Calu3 (cell line): ENCODE data around the gene MYH9. TPM values are rescaled to one million over a fixed set of nuclear protein-coding genes. Genes with fewer than 3 reads are reported as not detected.

Experiments
- BruUV-seq: library from RNA; stranded (reverse); fragments of 400-500 nt; replicated peaks from 2 replicates; lab custom pipeline; 2021; lab: Mats Ljungman, UMichigan
- CTCF ChIA-PET: fragments of 300-600 bp; sonication (Branson Sonifier 250); formaldehyde crosslinking; loops from one replicate; lab custom pipeline; 2022; ENCODE audit warnings: antibody characterized with exemption; lab: Charles Lee
- DNase-seq: peaks from one replicate; pipeline ENCODE4 v3.0.0; 2022
- H3K27ac Mint-ChIP-seq: one replicate; pipeline ENCODE4 v1.8.0; 2022; ENCODE audit warnings: mixed read lengths; ENCODE audit not compliant: unreplicated experiment
- H3K27me3 Mint-ChIP-seq: one replicate; pipeline ENCODE4 v1.8.0; 2022; ENCODE audit warnings: mixed read lengths; ENCODE audit not compliant: unreplicated experiment
- H3K36me3 Mint-ChIP-seq: one replicate; pipeline ENCODE4 v1.8.0; 2022; ENCODE audit warnings: mild to moderate bottlenecking, moderate library complexity, mixed read lengths; ENCODE audit not compliant: insufficient read depth, unreplicated experiment
- H3K4me1 Mint-ChIP-seq: one replicate; pipeline ENCODE4 v1.8.0; 2022; ENCODE audit warnings: mild to moderate bottlenecking, low read depth, mixed read lengths; ENCODE audit not compliant: unreplicated experiment
- H3K4me3 Mint-ChIP-seq: one replicate; pipeline ENCODE4 v1.8.0; 2022; ENCODE audit warnings: mild to moderate bottlenecking, low read depth, moderate library complexity, mixed read lengths; ENCODE audit not compliant: unreplicated experiment
- H3K9me3 Mint-ChIP-seq: one replicate; pipeline ENCODE4 v1.8.0; 2022; ENCODE audit warnings: low read depth, mixed read lengths; ENCODE audit not compliant: unreplicated experiment
- CTCF ChIP-seq: fragments of 200-600 bp; IDR thresholded peaks from one replicate; pipeline ENCODE4 v1.8.0; 2022; ENCODE audit warnings: antibody characterized with exemption; ENCODE audit not compliant: unreplicated experiment
- intact Hi-C: fragments of 100-400 bp; cut with micrococcal nuclease; formaldehyde crosslinking; loops from one replicate; pipeline ENCODE4 v1.10.0; 2022; ENCODE audit not compliant: unreplicated experiment
- total RNA-seq: library from RNA; stranded (reverse); gene quantifications from 2 replicates; pipeline ENCODE4 v1.2.3, GENCODE V29; 2022

MYH9 gene
- total RNA-seq, 1 experiment from 2014 or later, result 606 TPM

- peak overlapping the region; percentile 68 for H3K4me3 Mint-ChIP-seq
- peaks cover 90% of the 10 kb centered on the region for H3K4me1 Mint-ChIP-seq
- BruUV-seq, result no TSS peak
- no peaks in the 10 kb centered on the region for H3K9me3 Mint-ChIP-seq
- CTCF ChIA-PET, result interaction anchor here (0.6 to 2.2 kb wide), 9 partner anchors 15 to 179 kb away, joined by 3 to 10 read pairs (median 4); partner anchors contain the start of gene MYH9
- no peaks in the 10 kb centered on the region for H3K27me3 Mint-ChIP-seq
- peak; percentile 89 for DNase-seq
- peaks cover 93% of the 10 kb centered on the region for H3K36me3 Mint-ChIP-seq
- no peak for TF ChIP-seq CTCF
- intact Hi-C loops, result no loop called here
- H3K27ac Mint-ChIP-seq, result peak overlapping the region; percentile 100
Measured at GRCh38 chr22:36332623-36333332, 55.0 kb downstream of the MYH9 start.

GRCh38 chr22:36331912-36332622, 55.7 kb downstream of the MYH9 start:
- peaks cover 96% of the 10 kb centered on the region for H3K36me3 Mint-ChIP-seq
- no peaks in the 10 kb centered on the region for H3K9me3 Mint-ChIP-seq
- H3K4me1 Mint-ChIP-seq, result peaks cover 87% of the 10 kb centered on the region
- intact Hi-C loops, result no loop called here
- DNase-seq, result peak; percentile 68
- H3K4me3 Mint-ChIP-seq, result peak overlapping the region; percentile 68
- H3K27ac Mint-ChIP-seq, result peak overlapping the region; percentile 100
- CTCF ChIA-PET, result interaction anchor here (0.6 to 2.2 kb wide), 19 partner anchors 11 to 180 kb away, joined by 3 to 10 read pairs (median 4); partner anchors contain the start of gene MYH9
- peak; percentile 5 for TF ChIP-seq CTCF
- no peaks in the 10 kb centered on the region for H3K27me3 Mint-ChIP-seq
- TSS peak; percentile 53 for BruUV-seq

- H3K4me1 Mint-ChIP-seq, result peaks cover 80% of the 10 kb centered on the region
- intact Hi-C loops, result no loop called here
- peak; percentile 23 for TF ChIP-seq CTCF
- peaks cover 96% of the 10 kb centered on the region for H3K36me3 Mint-ChIP-seq
- H3K27me3 Mint-ChIP-seq, result no peaks in the 10 kb centered on the region
- no peaks in the 10 kb centered on the region for H3K9me3 Mint-ChIP-seq
- peak overlapping the region; percentile 100 for H3K27ac Mint-ChIP-seq
- peak; percentile 91 for DNase-seq
- CTCF ChIA-PET, result interaction anchor here (0.7 to 2.2 kb wide), 17 partner anchors 12 to 139 kb away, joined by 3 to 7 read pairs (median 3); partner anchors contain the start of gene MYH9
- no TSS peak for BruUV-seq
- H3K4me3 Mint-ChIP-seq, result peak overlapping the region; percentile 68
Measured at GRCh38 chr22:36331306-36331911, 56.4 kb downstream of the MYH9 start.

- Mint-ChIP-seq H3K4me3 (peak overlapping the region; percentile 68), H3K27ac (peak overlapping the region; percentile 100), H3K9me3 (no peaks in the 10 kb centered on the region), H3K36me3 (peaks cover 97% of the 10 kb centered on the region), H3K4me1 (peaks cover 76% of the 10 kb centered on the region), H3K27me3 (no peaks in the 10 kb centered on the region)
- BruUV-seq, result TSS peak; percentile 38
- CTCF ChIA-PET, result interaction anchor here (0.7 to 2.2 kb wide), 14 partner anchors 13 to 136 kb away, joined by 3 to 7 read pairs (median 4); partner anchors contain the start of gene MYH9
- intact Hi-C loops, result no loop called here
- DNase-seq, result no peak
- no peak for TF ChIP-seq CTCF
Measured at GRCh38 chr22:36330655-36331305, 57.0 kb downstream of the MYH9 start.
